WTC11 (cell line): ENCODE measurements around the gene GALNT2. TPM values are rescaled to one million over a fixed set of nuclear protein-coding genes. Genes with fewer than 3 reads are reported as not detected.

ENCODE experiments used
- ATAC-seq: fragments of 200-7000 bp; cut with Tn5 transposase; 2 replicates; pipeline ENCODE4 v1.10.0; 2021; ENCODE audit warnings: mild to moderate bottlenecking, moderate library complexity
- CTCF ChIA-PET: fragments of 300-600 bp; sonication (Branson Sonifier 250); formaldehyde crosslinking; loops from one replicate; lab custom pipeline; 2021; ENCODE audit warnings: antibody characterized with exemption; lab: Charles Lee
- POLR2A ChIA-PET: fragments of 350-600 bp; sonication (Branson Sonifier 250); formaldehyde crosslinking; loops from one replicate; lab custom pipeline; 2021; ENCODE audit warnings: antibody characterized with exemption; lab: Charles Lee
- DNase-seq: peaks from one replicate; pipeline ENCODE4 v3.0.0; 2021; ENCODE audit warnings: low spot score
- H3K27ac Mint-ChIP-seq: 2 replicates; pipeline ENCODE4 v1.8.0; 2021; ENCODE audit warnings: mixed read lengths
- H3K27me3 Mint-ChIP-seq: 2 replicates; pipeline ENCODE4 v1.8.0; 2021; ENCODE audit warnings: low read depth, mild to moderate bottlenecking, moderate library complexity, mixed read lengths
- H3K36me3 Mint-ChIP-seq: 2 replicates; pipeline ENCODE4 v1.8.0; 2021; ENCODE audit warnings: mixed read lengths
- H3K4me1 Mint-ChIP-seq: 2 replicates; pipeline ENCODE4 v1.8.0; 2022; ENCODE audit warnings: mixed read lengths
- H3K4me3 Mint-ChIP-seq: 2 replicates; pipeline ENCODE4 v1.8.0; 2021; ENCODE audit warnings: mild to moderate bottlenecking, moderate library complexity, mixed read lengths
- H3K9me3 Mint-ChIP-seq: 2 replicates; pipeline ENCODE4 v1.8.0; 2021; ENCODE audit warnings: mixed read lengths
- ATF3 ChIP-seq: sonication (generic); formaldehyde crosslinking; conservative IDR thresholded peaks from 2 replicates; pipeline ENCODE4 v1.8.1; 2022; ENCODE audit warnings: mild to moderate bottlenecking, missing genetic modification reagents
- CDX4 ChIP-seq: fragments of 250-450 bp; sonication (Bioruptor Pico); IDR thresholded peaks from 2 replicates; pipeline ENCODE4 v1.9.0; 2021; ENCODE audit warnings: moderate library complexity, mild to moderate bottlenecking, inconsistent platforms, borderline replicate concordance
- CREB1 ChIP-seq: sonication (generic); formaldehyde crosslinking; IDR thresholded peaks from 2 replicates; pipeline ENCODE4 v1.8.0; 2023; ENCODE audit warnings: mild to moderate bottlenecking, missing genetic modification reagents
- CREM ChIP-seq: sonication (generic); formaldehyde crosslinking; IDR thresholded peaks from 2 replicates; pipeline ENCODE4 v1.8.1; 2022; ENCODE audit warnings: mild to moderate bottlenecking, missing genetic modification reagents, moderate library complexity
- CTCF ChIP-seq: fragments of 200-600 bp; IDR thresholded peaks from 2 replicates; pipeline ENCODE4 v1.8.0; 2022; ENCODE audit warnings: antibody characterized with exemption
- ETV6 ChIP-seq: sonication (generic); formaldehyde crosslinking; IDR thresholded peaks from 2 replicates; pipeline ENCODE4 v1.8.1; 2022; ENCODE audit warnings: mild to moderate bottlenecking, missing genetic modification reagents
- FOXK1 ChIP-seq: sonication (generic); formaldehyde crosslinking; IDR thresholded peaks from 2 replicates; pipeline ENCODE4 v1.8.0; 2022; ENCODE audit warnings: mild to moderate bottlenecking, moderate library complexity, missing genetic modification reagents
- FOXP1 ChIP-seq: sonication (generic); formaldehyde crosslinking; IDR thresholded peaks from 2 replicates; pipeline ENCODE4 v1.8.0; 2022; ENCODE audit warnings: missing genetic modification reagents, mild to moderate bottlenecking, moderate library complexity, borderline replicate concordance
- JUN ChIP-seq: sonication (generic); formaldehyde crosslinking; IDR thresholded peaks from 2 replicates; pipeline ENCODE4 v1.8.0; 2023; ENCODE audit warnings: mild to moderate bottlenecking, missing genetic modification reagents
- MAX ChIP-seq: sonication (generic); formaldehyde crosslinking; IDR thresholded peaks from 2 replicates; pipeline ENCODE4 v1.8.0; 2022; ENCODE audit warnings: mild to moderate bottlenecking, missing genetic modification reagents
- MYBL2 ChIP-seq: sonication (generic); formaldehyde crosslinking; IDR thresholded peaks from 2 replicates; pipeline ENCODE4 v1.8.1; 2023; ENCODE audit warnings: mild to moderate bottlenecking, moderate library complexity, missing genetic modification reagents
- NFE2L1 ChIP-seq: sonication (generic); formaldehyde crosslinking; IDR thresholded peaks from 2 replicates; pipeline ENCODE4 v1.8.1; 2023; ENCODE audit warnings: missing genetic modification reagents
- SMAD3 ChIP-seq: sonication (generic); formaldehyde crosslinking; IDR thresholded peaks from 2 replicates; pipeline ENCODE4 v1.8.0; 2022; ENCODE audit warnings: missing genetic modification reagents, mild to moderate bottlenecking, borderline replicate concordance
- ZNF121 ChIP-seq: sonication (generic); formaldehyde crosslinking; IDR thresholded peaks from 2 replicates; pipeline ENCODE4 v1.8.0; 2023; ENCODE audit warnings: missing genetic modification reagents
- ZNF281 ChIP-seq: sonication (generic); formaldehyde crosslinking; IDR thresholded peaks from 2 replicates; pipeline ENCODE4 v1.8.0; 2023; ENCODE audit warnings: mild to moderate bottlenecking, missing genetic modification reagents
- ZSCAN18 ChIP-seq: fragments of 250-450 bp; sonication (Bioruptor Pico); IDR thresholded peaks from 2 replicates; pipeline ENCODE4 v2.1.2; 2022; ENCODE audit warnings: mild to moderate bottlenecking, moderate library complexity
- total RNA-seq: library from RNA; stranded (reverse); gene quantifications from 3 replicates; pipeline ENCODE4 v1.2.3, GENCODE V29; 2021
- TF ChIP-seq, protein P1 (sequence below): sonication (generic); formaldehyde crosslinking; IDR thresholded peaks from 2 replicates; pipeline ENCODE4 v1.8.0; 2023; ENCODE audit warnings: missing genetic modification reagents
- TF ChIP-seq, protein P2 (sequence below): sonication (generic); formaldehyde crosslinking; IDR thresholded peaks from 2 replicates; pipeline ENCODE4 v1.8.1; 2022; ENCODE audit warnings: low read depth, mild to moderate bottlenecking, moderate library complexity, missing genetic modification reagents, borderline replicate concordance

GALNT2 gene
- total RNA-seq, 1 experiment from 2014 or later = 74.8 TPM

DNA sequence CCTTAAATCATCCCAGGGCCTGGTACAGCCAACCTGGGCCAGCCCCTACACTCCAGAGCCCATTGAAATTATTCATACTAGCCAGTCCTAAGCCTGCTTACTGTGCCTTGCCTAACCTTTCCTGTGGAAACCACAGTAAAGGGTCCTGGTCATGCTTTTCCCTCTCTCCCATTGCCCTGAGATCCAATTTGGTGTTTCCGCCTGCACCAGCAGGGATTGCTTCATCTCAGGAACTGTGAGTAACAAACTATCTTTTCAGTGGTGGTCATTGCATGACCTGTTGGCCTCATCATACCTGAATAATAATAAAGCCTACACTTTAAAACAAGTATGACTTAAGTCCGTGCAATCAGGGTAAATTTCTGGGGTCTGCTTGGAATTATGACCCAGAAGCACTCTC is 18.7 kb upstream of the GALNT2 start:
- H3K27ac Mint-ChIP-seq = no peak overlapping the region
- H3K36me3 Mint-ChIP-seq = no peaks in the 10 kb centered on the region; the same call in 1 of the 2 replicates
- DNase-seq (no peak), ATAC-seq (no peak)
- peaks cover 17% of the 10 kb centered on the region for H3K4me1 Mint-ChIP-seq
- H3K9me3 Mint-ChIP-seq = peaks cover 11% of the 10 kb centered on the region
- peaks cover 8% of the 10 kb centered on the region for H3K27me3 Mint-ChIP-seq
- ChIA-PET POLR2A (no interaction called here), CTCF (no interaction called here)
- no peak overlapping the region for H3K4me3 Mint-ChIP-seq
- TF ChIP-seq FOXP1 (CRISPR knock-in tag) (no peak), CDX4 (CRISPR knock-in tag) (no peak)

- peaks cover 11% of the 10 kb centered on the region for H3K9me3 Mint-ChIP-seq
Observed at GRCh38 chr1:230048922-230049321, 18.1 kb upstream of the GALNT2 start.

More at GRCh38 chr1:230048922-230049321, 18.1 kb upstream of the GALNT2 start:
- H3K4me1 Mint-ChIP-seq = peaks cover 17% of the 10 kb centered on the region
- no peak overlapping the region for H3K4me3 Mint-ChIP-seq
- CTCF ChIA-PET = no interaction called here
- H3K27ac Mint-ChIP-seq = no peak overlapping the region
- no peak for TF ChIP-seq CREM (CRISPR knock-in tag)
- no peak for TF ChIP-seq ZNF121
- TF ChIP-seq, protein P1, sequence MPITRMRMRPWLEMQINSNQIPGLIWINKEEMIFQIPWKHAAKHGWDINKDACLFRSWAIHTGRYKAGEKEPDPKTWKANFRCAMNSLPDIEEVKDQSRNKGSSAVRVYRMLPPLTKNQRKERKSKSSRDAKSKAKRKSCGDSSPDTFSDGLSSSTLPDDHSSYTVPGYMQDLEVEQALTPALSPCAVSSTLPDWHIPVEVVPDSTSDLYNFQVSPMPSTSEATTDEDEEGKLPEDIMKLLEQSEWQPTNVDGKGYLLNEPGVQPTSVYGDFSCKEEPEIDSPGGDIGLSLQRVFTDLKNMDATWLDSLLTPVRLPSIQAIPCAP (CRISPR knock-in tag) = no peak
- TF ChIP-seq, protein P2, sequence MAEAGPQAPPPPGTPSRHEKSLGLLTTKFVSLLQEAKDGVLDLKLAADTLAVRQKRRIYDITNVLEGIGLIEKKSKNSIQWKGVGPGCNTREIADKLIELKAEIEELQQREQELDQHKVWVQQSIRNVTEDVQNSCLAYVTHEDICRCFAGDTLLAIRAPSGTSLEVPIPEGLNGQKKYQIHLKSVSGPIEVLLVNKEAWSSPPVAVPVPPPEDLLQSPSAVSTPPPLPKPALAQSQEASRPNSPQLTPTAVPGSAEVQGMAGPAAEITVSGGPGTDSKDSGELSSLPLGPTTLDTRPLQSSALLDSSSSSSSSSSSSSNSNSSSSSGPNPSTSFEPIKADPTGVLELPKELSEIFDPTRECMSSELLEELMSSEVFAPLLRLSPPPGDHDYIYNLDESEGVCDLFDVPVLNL (CRISPR knock-in tag) = no peak
- no peak for TF ChIP-seq CTCF
- no peak for TF ChIP-seq ATF3 (CRISPR knock-in tag)
- TF ChIP-seq MYBL2 (CRISPR knock-in tag) = no peak
- TF ChIP-seq FOXK1 (CRISPR knock-in tag) = no peak
- TF ChIP-seq MAX (CRISPR knock-in tag) = no peak
- no peak for TF ChIP-seq JUN (CRISPR knock-in tag)
- TF ChIP-seq NFE2L1 (CRISPR knock-in tag) = no peak
- no peak for TF ChIP-seq SMAD3 (CRISPR knock-in tag)
- no peak for TF ChIP-seq ETV6 (CRISPR knock-in tag)
- no peak for TF ChIP-seq ZNF281 (CRISPR knock-in tag)
- no peak for TF ChIP-seq ZSCAN18 (CRISPR knock-in tag)
- no peak for TF ChIP-seq CREB1
- POLR2A ChIA-PET = no interaction called here
- ATAC-seq = no peak
- H3K36me3 Mint-ChIP-seq = no peaks in the 10 kb centered on the region; the same call in 1 of the 2 replicates
- DNase-seq = no peak
- peaks cover 8% of the 10 kb centered on the region for H3K27me3 Mint-ChIP-seq
